Measurements from ENCODE around the gene APOE. TPM values are rescaled to one million over a fixed set of nuclear protein-coding genes. Genes with fewer than 3 reads are reported as not detected.

Gene APOE
- total and polyA plus RNA-seq, 7 donors = 63.5 to 326 (median 111) TPM

- no peaks in the 10 kb centered on the region for H3K27me3 ChIP-seq
- no peak overlapping the region for H3K4me3 ChIP-seq
- H3K4me1 ChIP-seq = peaks cover 0 to 12% (median 6%) of the 10 kb centered on the region in 4 donors
- intact Hi-C loops (cut with DNase I) = no loop called here
- H3K27ac ChIP-seq = no peak overlapping the region
- no peaks in the 10 kb centered on the region for H3K36me3 ChIP-seq
- H3K9me3 ChIP-seq = no peaks in the 10 kb centered on the region
- WGBS, 2 donors = 87 to 90% methylated on average over 4 of the region's 4 CpGs
- no peak for DNase-seq
- TF ChIP-seq EP300 (IDR thresholded peaks at IDR 0.05) (no peak), POLR2AphosphoS5 (IDR thresholded peaks at IDR 0.05) (no peak), POLR2A (IDR thresholded peaks at IDR 0.05) (no peak)
- TF ChIP-seq, protein P1, sequence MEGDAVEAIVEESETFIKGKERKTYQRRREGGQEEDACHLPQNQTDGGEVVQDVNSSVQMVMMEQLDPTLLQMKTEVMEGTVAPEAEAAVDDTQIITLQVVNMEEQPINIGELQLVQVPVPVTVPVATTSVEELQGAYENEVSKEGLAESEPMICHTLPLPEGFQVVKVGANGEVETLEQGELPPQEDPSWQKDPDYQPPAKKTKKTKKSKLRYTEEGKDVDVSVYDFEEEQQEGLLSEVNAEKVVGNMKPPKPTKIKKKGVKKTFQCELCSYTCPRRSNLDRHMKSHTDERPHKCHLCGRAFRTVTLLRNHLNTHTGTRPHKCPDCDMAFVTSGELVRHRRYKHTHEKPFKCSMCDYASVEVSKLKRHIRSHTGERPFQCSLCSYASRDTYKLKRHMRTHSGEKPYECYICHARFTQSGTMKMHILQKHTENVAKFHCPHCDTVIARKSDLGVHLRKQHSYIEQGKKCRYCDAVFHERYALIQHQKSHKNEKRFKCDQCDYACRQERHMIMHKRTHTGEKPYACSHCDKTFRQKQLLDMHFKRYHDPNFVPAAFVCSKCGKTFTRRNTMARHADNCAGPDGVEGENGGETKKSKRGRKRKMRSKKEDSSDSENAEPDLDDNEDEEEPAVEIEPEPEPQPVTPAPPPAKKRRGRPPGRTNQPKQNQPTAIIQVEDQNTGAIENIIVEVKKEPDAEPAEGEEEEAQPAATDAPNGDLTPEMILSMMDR (IDR thresholded peaks at IDR 0.05) = no peak
Observed at GRCh38 chr19:44931541-44931940, 25.9 kb downstream of the APOE start.

- no peak overlapping the region for H3K4me3 ChIP-seq
Observed at GRCh38 chr19:44939668-44940067, 34.1 kb downstream of the APOE start.

GRCh38 chr19:44942067-44942571, 36.5 kb downstream of the APOE start, which contains the start of gene APOC4:
Gene APOC4 (plus strand): TSS chr19:44942237. CDS start chr19:44942278, 41 bp downstream.
- Histone ChIP-seq H3K27me3 (no peaks in the 10 kb centered on the region), H3K4me1 (no peaks in the 10 kb centered on the region), H3K27ac (no peak within 1 kb of the TSS), H3K36me3 (no peaks in the 10 kb centered on the region), H3K4me3 (no peak within 1 kb of the TSS), H3K9me3 (no peaks in the 10 kb centered on the region)
- intact Hi-C loops (cut with DNase I) = no loop called here
- WGBS, 2 donors = 88 to 89% methylated on average over 14 of the region's 14 CpGs
- TF ChIP-seq, protein P1 (IDR thresholded peaks at IDR 0.05) = no peak
- TF ChIP-seq POLR2AphosphoS5 (IDR thresholded peaks at IDR 0.05) (no peak), EP300 (IDR thresholded peaks at IDR 0.05) (no peak), POLR2A (IDR thresholded peaks at IDR 0.05) (no peak)
- no peak for DNase-seq

More at GRCh38 chr19:44939668-44940067, 34.1 kb downstream of the APOE start:
- H3K9me3 ChIP-seq = no peaks in the 10 kb centered on the region
- TF ChIP-seq POLR2AphosphoS5 (IDR thresholded peaks at IDR 0.05) = no peak
- TF ChIP-seq POLR2A (IDR thresholded peaks at IDR 0.05) = no peak
- TF ChIP-seq, protein P1 (IDR thresholded peaks at IDR 0.05) = no peak
- TF ChIP-seq EP300 (IDR thresholded peaks at IDR 0.05) = no peak
- intact Hi-C loops (cut with DNase I) = no loop called here
- WGBS, 2 donors = 84 to 86% methylated on average over 5 of the region's 5 CpGs
- no peak for DNase-seq
- no peaks in the 10 kb centered on the region for H3K36me3 ChIP-seq
- H3K4me1 ChIP-seq = no peaks in the 10 kb centered on the region
- no peaks in the 10 kb centered on the region for H3K27me3 ChIP-seq
- no peak overlapping the region for H3K27ac ChIP-seq

DNA sequence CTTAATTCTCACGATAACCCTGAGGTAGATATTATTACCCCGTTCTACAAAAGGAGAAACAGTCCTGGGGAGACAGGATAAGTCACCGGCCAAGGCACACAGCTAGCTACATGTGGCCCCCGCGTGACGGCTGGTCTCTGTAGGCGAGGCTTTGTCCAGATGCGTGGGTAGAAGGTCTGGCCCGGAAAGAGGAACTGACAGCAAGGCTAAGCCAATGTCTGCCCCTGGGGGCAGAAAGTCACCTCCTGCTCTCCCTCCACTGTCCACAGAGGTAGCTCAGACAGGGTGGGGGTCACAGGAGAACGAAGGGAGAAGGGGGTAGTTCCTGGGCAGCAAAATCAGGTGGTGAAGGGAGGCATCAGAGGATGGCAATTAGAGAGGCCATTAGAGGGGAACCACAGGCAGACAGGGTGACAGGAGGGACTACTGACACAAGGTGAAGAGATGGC, 38.2 kb downstream of the APOE start:
- 61 to 79% methylated on average over 10 of the region's 10 CpGs for WGBS, 2 donors
- no peak overlapping the region for H3K27ac ChIP-seq
- peak; percentile 82 for DNase-seq

More for the DNA sequence above, 38.2 kb downstream of the APOE start:
- TF ChIP-seq POLR2A (IDR thresholded peaks at IDR 0.05) = no peak
- TF ChIP-seq, protein P1 (IDR thresholded peaks at IDR 0.05) = no peak
- no peak for TF ChIP-seq EP300 (IDR thresholded peaks at IDR 0.05)
- no peak for TF ChIP-seq POLR2AphosphoS5 (IDR thresholded peaks at IDR 0.05)
- intact Hi-C loops (cut with DNase I) = no loop called here
- Histone ChIP-seq H3K4me1 (no peaks in the 10 kb centered on the region), H3K4me3 (no peak overlapping the region), H3K9me3 (no peaks in the 10 kb centered on the region), H3K27me3 (no peaks in the 10 kb centered on the region), H3K36me3 (no peaks in the 10 kb centered on the region)
